Natural killer cell treated with Interleukin-12 subunit alpha and Interleukin-12 subunit beta and Interleukin-15 and Interleukin-18, amount 100 ng/mL, for 72 hours (primary cell): ENCODE data around the gene EFNA1. TPM values are rescaled to one million over a fixed set of nuclear protein-coding genes. Genes with fewer than 3 reads are reported as not detected.
"Not testable (repeated sequence)": the region's sequence is repeated elsewhere in the genome, so short reads cannot be mapped to it uniquely, and the experiment has no call there.

Experiments used
- ATAC-seq, 2 donors: fragments of 150-1000 bp; cut with Tn5 transposase in 1 of 2; sonication (Bioruptor Pico), chemical (Tn5 transposase) in 1 of 2; 2 replicates each; pipeline ENCODE4 v1.10.0; 2021
- DNase-seq: peaks from one replicate; pipeline ENCODE4 v3.0.0; 2022; ENCODE audit warnings: low spot score
- H3K27ac Mint-ChIP-seq, 2 donors: 1 replicate in 1 of 2; 2 replicates in 1 of 2; pipeline ENCODE4 v1.8.0; 2022; ENCODE audit warnings: mixed read lengths in 2 of 2, mild to moderate bottlenecking in 1 of 2, moderate library complexity in 1 of 2
- H3K27me3 Mint-ChIP-seq, 2 donors: 1 replicate in 1 of 2; 2 replicates in 1 of 2; pipeline ENCODE4 v1.8.0; 2022; ENCODE audit warnings: mixed read lengths in 2 of 2
- H3K36me3 Mint-ChIP-seq: one replicate; pipeline ENCODE4 v1.8.0; 2022; ENCODE audit warnings: mixed read lengths
- H3K4me1 Mint-ChIP-seq, 2 donors: 1 replicate in 1 of 2; 2 replicates in 1 of 2; pipeline ENCODE4 v1.8.0; 2022; ENCODE audit warnings: low read depth in 2 of 2, mixed read lengths in 2 of 2, mild to moderate bottlenecking in 1 of 2
- H3K4me3 Mint-ChIP-seq: one replicate; pipeline ENCODE4 v1.8.0; 2022; ENCODE audit warnings: mixed read lengths
- H3K9me3 Mint-ChIP-seq: 2 replicates; pipeline ENCODE4 v1.8.0; 2022; ENCODE audit warnings: mixed read lengths
- total RNA-seq, 2 donors: library from RNA; stranded (reverse); gene quantifications; one replicate each; pipeline ENCODE4 v1.2.3, GENCODE V29; 2022

The EFNA1 gene
- total RNA-seq, 2 donors from 2014 or later, result not detected

DNA sequence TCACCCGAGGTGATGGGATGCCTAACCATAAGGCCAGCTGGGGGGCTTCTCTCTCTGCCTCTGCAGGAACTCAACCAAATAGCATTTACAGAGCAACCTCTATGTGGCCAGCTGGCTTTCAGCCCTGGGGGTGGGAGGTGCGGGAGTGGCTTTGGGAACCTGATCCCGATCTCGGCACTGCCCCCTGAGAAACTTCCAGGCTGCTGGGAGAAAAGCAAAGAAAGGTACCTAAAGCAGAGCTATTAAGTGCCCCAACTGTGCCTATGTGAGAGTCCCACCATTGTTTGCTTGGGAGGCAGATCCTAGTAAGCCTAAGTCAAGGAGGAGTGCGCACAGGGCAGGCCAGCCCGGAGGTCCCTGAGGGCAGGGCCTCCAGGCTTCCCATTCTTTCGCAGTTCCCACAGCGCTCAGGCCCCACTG, 38.4 kb downstream of the EFNA1 start:
- Mint-ChIP-seq H3K27me3 (no peaks in the 10 kb centered on the region), H3K4me3 (no peak overlapping the region), H3K36me3 (peaks cover 8% of the 10 kb centered on the region), H3K27ac (no peak overlapping the region), H3K4me1 (peaks cover 5 to 16% of the 10 kb centered on the region in 2 donors), H3K9me3 (no peaks in the 10 kb centered on the region)
- ATAC-seq, result no peak
- no peak for DNase-seq

DNA sequence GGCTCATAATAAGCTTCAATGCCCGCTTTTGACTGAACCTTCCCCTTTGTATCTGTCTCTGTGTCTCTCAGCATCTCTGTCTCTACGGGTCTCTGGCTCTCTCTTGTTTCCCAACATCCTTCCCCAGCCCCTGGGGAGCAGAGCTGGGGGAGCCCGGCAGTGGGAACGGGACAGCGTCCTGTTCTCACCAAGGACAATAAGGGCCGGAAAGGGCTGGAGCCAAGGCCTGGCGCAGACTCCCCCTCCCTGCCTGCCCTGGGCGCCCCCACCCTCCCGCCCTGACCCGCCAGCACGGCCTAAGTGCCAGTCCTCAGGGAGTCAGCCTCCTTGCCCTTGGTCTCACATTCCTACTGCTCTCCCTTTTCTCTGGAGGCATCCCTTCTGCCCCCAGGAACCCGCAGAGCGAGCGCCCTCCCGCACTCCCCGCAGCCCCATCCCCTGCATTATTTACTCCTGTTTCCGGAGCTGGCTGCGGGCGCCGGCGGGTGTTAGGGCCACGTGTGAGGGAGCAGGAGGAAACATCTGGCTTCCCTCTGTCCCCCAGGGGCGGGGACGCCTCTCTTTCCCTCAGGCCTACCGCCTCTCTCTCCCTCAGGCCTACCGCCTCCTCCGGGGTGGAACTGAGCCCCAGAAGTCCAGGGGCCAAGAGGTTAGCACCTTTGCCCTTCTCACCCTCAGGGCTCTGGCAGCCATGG, 38.9 kb downstream of the EFNA1 start:
- no peaks in the 10 kb centered on the region for H3K9me3 Mint-ChIP-seq
- DNase-seq, result no peak
- H3K27me3 Mint-ChIP-seq, result no peaks in the 10 kb centered on the region
- no peak overlapping the region for H3K27ac Mint-ChIP-seq
- peaks cover 8% of the 10 kb centered on the region for H3K36me3 Mint-ChIP-seq
- no peak for ATAC-seq
- peaks cover 5 to 16% of the 10 kb centered on the region in 2 donors for H3K4me1 Mint-ChIP-seq
- no peak overlapping the region for H3K4me3 Mint-ChIP-seq

DNA sequence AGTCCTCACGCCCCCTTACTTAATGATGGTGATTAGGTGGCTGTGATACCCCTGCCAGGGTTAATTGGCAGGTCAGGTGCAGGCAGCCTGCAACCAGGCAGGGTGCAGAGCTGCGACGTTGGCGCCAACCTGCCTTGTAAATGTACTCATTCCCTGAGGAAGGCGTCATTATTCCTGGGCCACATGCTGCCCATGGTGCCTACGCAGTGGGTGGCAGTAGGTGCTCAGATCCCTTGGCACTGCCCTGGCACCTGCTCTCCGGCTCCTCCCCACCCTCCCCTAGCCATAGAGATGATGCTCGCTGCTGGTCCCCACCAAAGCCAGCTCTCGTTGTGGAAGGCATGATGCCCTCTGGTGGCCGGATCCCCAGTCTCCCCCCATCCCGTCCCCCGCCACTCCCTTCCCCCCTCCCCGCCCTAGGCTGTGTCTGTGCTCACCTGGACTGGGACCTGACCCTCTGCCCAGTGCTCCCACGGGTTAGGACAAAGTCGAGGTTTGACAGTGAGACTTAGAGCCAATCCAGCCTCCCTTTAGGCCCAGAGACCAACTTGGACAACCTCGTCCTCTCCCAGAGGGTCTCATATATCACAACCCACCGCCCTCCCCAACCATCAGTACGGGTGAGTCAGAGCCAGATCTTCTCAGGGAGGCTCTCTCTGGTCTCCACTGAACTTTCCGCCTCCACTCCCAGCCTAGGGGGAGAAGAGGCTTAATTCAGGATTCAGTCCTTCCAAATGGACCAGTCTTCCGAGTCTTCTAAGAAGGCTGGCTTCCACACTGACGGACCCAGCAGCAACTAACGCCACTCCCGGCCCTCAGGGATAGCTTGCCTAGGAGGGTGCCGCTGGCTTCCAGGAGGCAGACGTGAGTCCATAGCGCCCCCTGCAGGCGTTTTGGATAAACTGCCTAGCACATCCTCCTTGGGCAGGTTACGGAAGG, 39.8 kb downstream of the EFNA1 start:
- Mint-ChIP-seq H3K36me3 (peaks cover 14% of the 10 kb centered on the region), H3K9me3 (no peaks in the 10 kb centered on the region), H3K27ac (no peak overlapping the region), H3K4me1 (peaks cover 12 to 22% of the 10 kb centered on the region in 2 donors), H3K27me3 (no peaks in the 10 kb centered on the region), H3K4me3 (peak overlapping the region; percentile 25)
- DNase-seq (peak; percentile 86), ATAC-seq (peak; percentile 74 to 85)

DNA sequence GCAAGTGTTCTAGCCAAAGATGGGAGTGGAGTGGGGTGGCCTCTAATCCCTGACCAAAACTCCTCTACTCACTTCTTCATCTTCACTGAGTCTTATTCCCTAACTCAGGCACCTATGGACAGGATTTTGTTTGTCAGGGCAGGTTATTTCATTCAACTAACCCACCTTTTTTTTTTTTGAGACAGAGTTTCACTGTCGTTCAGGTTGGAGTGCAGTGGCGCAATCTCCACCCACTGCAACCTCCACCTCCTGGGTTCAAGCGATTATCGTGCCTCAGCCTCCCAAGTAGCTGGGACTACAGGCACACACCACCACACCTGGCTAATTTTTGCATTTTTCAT, 40.4 kb downstream of the EFNA1 start:
- Mint-ChIP-seq H3K4me3 (peak overlapping the region; percentile 25), H3K4me1 (peaks cover 16 to 25% of the 10 kb centered on the region in 2 donors), H3K36me3 (peaks cover 15% of the 10 kb centered on the region)
- ATAC-seq, H3K9me3 Mint-ChIP-seq, H3K27ac Mint-ChIP-seq, DNase-seq, H3K27me3 Mint-ChIP-seq: not testable (repeated sequence)

DNA sequence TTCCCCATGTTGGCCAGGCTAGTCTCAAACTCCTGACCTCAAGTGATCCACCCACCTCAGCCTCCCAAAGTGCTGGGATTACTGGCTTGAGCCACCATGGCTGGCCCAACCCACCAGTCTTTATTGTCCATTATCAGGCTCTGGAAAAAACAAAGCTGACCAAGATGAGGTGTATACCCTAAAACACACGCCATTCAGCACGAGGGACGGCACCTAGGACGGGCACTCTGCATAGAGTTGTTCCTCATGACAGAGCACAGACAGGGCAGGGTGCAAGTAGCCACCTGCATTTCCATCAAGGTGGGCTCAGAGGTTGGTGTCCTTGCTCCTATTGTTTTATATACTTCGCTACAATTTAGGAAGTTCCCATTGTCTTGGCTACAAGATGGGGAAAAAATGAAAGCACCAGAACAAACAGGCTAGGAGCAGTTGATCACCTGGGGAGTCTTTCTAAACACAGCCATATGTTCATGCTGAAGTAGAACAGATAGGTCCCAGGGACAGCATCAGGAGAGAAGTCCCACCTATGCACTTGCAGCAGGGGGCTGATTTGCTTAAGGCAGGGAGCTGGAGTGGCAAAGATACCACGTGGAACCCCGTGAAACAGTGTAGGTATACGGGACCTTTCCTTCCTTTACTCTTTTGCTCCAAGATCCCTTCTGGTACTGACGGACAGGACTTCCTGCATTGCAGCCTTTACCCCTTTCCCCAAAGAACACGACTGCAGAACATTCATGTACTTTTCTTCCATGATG, 41.0 kb downstream of the EFNA1 start:
- no peak overlapping the region for H3K27ac Mint-ChIP-seq
- peaks cover 22 to 30% of the 10 kb centered on the region in 2 donors for H3K4me1 Mint-ChIP-seq
- ATAC-seq, result no peak

DNA sequence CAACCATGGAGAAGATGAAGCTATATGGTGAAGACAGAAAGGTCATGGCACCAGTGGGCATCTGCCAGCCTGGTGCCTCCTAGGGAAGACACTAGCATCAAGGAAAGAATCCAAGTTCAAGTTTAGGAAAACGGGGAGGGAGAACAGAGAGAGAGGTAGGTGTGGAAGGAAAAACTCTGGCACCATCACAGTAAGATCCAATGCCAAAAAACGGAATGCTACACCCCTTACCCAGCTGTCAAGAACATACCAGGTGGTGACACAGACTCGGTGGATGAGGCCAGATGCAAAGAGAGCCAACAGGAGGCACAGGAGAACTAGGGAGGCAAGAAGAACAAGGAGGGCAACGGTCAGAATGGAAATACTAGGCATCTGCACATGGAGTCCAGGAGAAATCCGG, 41.9 kb downstream of the EFNA1 start:
- Mint-ChIP-seq H3K27me3 (no peaks in the 10 kb centered on the region), H3K9me3 (no peaks in the 10 kb centered on the region), H3K27ac (no peak overlapping the region), H3K4me1 (peaks cover 28 to 35% of the 10 kb centered on the region in 2 donors), H3K4me3 (no peak overlapping the region), H3K36me3 (peaks cover 15% of the 10 kb centered on the region)
- ATAC-seq (no peak), DNase-seq (no peak)

More for the DNA sequence above, 41.0 kb downstream of the EFNA1 start:
- H3K27me3 Mint-ChIP-seq, result no peaks in the 10 kb centered on the region
- H3K4me3 Mint-ChIP-seq, result no peak overlapping the region
- peaks cover 15% of the 10 kb centered on the region for H3K36me3 Mint-ChIP-seq
- H3K9me3 Mint-ChIP-seq, result no peaks in the 10 kb centered on the region
- no peak for DNase-seq

DNA sequence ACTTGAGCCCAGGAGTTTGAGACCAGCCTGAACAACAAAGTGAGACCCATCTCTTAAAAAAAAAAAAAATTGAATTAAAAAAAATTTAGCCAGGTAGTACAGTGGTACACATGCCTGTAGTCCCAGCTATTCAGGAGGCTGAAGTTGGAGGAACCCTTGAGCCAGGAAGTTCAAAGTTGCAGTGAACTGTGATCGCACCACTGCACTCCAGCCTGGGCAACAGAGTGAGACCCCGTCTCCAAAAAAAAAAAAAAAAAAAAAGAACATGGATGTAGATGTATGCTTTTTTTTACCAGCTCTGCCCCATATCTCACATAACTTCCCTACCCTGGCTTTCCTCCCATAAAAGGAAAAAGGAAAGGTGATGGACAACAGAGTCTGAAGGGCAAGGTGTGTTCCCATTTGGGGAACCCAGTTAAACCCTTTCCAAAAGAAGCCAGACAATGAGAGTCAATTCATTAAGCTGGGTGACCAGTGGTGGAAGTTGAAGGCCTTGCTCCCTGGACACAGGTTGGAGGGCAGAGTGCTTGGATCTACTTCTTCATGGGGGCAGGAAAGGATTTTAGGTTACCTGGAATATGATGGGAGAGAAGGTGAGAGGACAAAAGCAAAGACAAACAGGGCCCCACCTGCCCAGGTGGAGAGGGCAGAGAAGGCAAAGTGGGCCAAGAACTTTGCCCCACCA, 42.6 kb downstream of the EFNA1 start:
- DNase-seq (no peak), ATAC-seq (no peak)
- Mint-ChIP-seq H3K36me3 (peaks cover 15% of the 10 kb centered on the region), H3K27me3 (no peaks in the 10 kb centered on the region), H3K9me3 (no peaks in the 10 kb centered on the region), H3K4me3 (no peak overlapping the region), H3K4me1 (peaks cover 31 to 38% of the 10 kb centered on the region in 2 donors), H3K27ac (peak overlapping the region in 1 of 2 donors; percentile 63)

DNA sequence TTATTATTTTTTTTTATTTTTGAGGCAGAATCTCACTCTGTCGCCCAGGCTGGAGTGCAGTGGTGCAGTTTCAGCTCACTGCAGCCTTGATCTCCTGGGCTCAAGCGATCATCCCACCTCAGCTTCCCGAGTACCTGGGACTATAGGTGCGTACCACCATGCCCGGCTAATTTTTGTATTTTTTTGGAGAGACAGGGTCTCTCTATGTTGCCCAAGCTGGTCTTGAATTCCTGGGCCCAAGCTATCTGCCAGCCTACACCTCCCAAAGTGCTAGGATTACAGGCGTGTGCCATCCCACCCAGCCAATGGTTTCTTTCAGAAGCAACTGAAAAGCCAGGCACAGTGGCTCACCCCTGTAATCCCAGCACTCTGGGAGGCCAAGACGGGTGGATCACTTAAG, 43.1 kb downstream of the EFNA1 start:
- peak overlapping the region in 1 of 2 donors; percentile 63 for H3K27ac Mint-ChIP-seq
- ATAC-seq (no peak), DNase-seq (no peak)
- no peaks in the 10 kb centered on the region for H3K9me3 Mint-ChIP-seq
- no peak overlapping the region for H3K4me3 Mint-ChIP-seq
- peaks cover 15% of the 10 kb centered on the region for H3K36me3 Mint-ChIP-seq
- no peaks in the 10 kb centered on the region for H3K27me3 Mint-ChIP-seq
- H3K4me1 Mint-ChIP-seq, result peaks cover 31 to 38% of the 10 kb centered on the region in 2 donors

DNA sequence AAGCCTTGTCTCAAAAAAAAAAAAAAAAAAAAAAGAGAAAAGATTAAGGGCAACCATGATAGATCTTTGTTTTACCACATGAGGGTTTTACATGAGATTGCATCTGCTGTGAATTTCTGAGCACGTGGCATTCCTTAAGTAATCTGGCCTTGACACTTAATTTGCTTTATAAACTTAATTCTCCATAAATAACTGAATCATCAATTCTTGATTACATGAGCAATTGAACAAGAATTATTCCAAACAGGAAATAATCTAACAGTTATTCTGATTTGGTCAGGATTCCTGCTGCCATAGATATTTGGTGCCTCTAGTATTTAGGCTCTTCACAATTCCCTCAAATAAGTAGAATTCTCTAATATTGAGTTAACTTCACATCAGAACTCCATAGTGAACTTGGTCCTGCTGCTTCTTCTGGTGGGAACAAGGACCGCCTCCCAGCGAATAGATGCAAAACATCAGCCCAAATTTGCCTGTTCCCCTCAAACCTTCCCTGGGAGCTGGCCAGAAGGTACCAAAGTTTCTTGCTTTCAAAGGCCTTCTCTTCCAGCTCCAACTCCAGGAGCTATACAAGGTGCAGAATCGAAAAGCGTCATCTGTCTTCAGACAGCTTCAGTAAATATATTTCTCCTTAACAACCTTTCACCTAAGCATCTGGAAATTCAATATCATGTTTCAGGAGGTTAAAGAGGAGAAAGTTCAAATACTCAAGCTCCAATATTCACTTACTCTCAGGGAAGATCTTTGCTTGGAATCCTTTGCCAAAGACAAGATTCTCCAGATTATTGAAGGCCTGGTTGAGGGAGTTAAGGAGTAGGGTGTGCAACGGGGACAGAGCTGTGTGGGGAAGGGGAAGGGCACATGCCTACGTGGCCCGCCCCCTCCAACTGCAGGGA, 44.4 kb downstream of the EFNA1 start:
- peaks cover 42 to 43% of the 10 kb centered on the region in 2 donors for H3K4me1 Mint-ChIP-seq

DNA sequence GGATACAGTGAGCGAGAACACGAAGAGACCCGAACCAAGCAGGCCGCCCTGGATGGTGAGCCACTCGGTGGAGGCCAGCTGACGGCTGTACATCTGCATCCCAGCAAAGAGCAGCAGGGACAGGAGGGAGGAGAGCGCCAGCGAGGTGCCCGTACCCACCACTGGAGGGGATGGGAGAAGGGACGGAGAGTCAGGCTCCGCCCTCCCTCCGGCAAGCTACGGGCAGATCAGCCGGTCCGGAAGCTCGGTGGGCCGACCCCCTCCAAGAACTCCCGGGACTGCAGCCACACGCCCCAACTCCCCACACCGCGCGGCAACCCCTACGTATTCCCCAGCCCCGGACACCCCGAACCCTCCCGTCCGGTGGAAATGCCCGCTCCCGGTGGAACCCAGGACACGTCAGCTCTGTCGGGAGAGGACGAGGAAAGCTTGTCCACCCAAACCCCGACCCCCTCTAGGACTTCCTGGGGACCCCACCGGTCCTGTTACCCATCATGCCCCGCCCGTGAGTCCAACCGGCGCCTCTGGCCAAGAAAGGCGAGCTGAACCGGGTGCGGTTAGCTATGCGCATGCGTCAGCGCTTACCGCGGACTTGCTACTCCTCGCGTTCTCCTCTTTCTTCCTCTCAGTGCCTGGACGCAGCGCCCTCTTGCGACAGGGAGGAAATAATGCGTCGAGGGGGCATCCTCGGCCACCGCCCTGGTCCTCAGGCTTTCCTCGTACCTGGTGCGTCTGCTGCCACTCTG, 45.2 kb downstream of the EFNA1 start, which contains the start of gene KRTCAP2:
KRTCAP2 (minus strand) TSS at position 573 of the 746 bp plus-strand sequence; CDS start at position 493, 80 bp downstream.
- DNase-seq (peak; percentile 96), ATAC-seq (peak; percentile 88 to 89)
- peak within 1 kb of the TSS; percentile 97 to 99 for H3K27ac Mint-ChIP-seq
- H3K36me3 Mint-ChIP-seq, result peaks cover 15% of the 10 kb centered on the region
- no peaks in the 10 kb centered on the region for H3K9me3 Mint-ChIP-seq
- H3K4me1 Mint-ChIP-seq, result peaks cover 37 to 42% of the 10 kb centered on the region in 2 donors
- no peaks in the 10 kb centered on the region for H3K27me3 Mint-ChIP-seq
- H3K4me3 Mint-ChIP-seq, result peak within 1 kb of the TSS; percentile 99

More for the DNA sequence above, 44.4 kb downstream of the EFNA1 start:
- Mint-ChIP-seq H3K4me3 (peak overlapping the region; percentile 99), H3K9me3 (no peaks in the 10 kb centered on the region), H3K27me3 (no peaks in the 10 kb centered on the region), H3K36me3 (peaks cover 15% of the 10 kb centered on the region), H3K27ac (peak overlapping the region; percentile 97 to 99)
- DNase-seq (no peak), ATAC-seq (peak; percentile 20 to 59)

DNA sequence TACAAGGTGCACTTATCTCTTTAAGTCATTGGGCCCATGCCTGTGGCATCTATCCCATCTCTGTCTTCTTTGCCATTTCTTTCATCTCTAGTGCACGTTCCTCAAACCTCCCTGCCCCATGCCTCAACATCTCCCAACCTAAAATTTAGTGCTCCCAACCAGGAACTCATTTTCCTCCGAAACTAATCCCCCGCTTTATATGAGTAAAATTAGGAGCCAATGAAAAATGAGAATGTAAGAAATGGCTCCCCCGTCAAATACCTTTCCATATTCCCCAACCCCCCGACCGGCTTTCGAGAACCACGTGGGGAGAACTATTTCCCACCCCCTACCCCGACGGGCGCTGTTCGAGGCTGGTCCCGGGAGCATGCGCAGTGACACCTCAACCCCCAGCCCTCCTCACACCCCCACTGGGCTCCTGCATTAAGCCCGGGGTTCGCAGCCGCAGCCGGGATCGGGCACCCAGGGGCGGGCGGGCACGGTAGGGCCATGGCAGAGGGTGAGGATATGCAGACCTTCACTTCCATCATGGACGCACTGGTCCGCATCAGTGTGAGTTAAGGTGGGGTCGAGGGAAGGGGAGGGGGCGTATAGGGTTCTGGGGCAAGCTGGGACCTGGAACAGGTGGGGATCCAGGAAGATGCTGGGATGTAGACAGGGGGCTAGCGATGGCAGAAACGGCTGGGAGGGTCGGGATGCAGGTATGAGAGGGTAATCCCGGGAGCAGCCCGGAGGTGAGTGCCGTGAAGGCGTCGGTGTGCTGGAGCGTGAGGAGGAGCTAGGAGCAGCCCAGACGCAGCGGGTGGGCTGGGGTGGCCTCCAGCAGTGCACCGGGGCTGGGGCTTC, 46.0 kb downstream of the EFNA1 start, which contains the start of gene TRIM46:
TRIM46 (plus strand) TSS at position 372 of the 846 bp plus-strand sequence; CDS start at position 490, 118 bp downstream.
- Mint-ChIP-seq H3K9me3 (no peaks in the 10 kb centered on the region), H3K4me1 (peaks cover 36 to 42% of the 10 kb centered on the region in 2 donors), H3K27ac (peak within 1 kb of the TSS; percentile 97 to 99), H3K27me3 (no peaks in the 10 kb centered on the region), H3K4me3 (peak within 1 kb of the TSS; percentile 99), H3K36me3 (peaks cover 15% of the 10 kb centered on the region)
- DNase-seq, result peak; percentile 72
- ATAC-seq, result peak; percentile 51 to 59
